Measurements from ENCODE around the gene VSX1. TPM values are rescaled to one million over a fixed set of nuclear protein-coding genes. Genes with fewer than 3 reads are reported as not detected.

The VSX1 gene
- total RNA-seq, 1 donor = not detected

DNA sequence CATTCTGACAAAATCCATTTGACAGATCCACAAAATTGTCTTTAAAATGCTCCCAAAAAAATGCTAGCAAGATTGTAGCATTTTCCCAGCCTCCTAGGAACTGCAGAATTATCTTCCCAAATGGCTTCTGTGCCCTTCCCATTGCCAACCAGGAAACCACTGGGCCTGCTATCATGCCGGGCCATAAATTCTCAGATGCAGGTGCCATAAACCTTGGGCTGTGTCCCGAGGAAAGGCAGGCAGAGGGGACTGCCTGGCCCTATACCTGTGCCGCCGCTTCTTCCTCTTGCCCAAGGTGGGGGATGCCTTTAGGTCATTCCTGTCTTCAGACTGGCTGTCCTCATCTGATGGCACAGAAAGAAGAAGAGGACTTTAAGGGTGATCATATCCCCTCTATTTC is 2.8 kb downstream of the VSX1 start:
- Histone ChIP-seq H3K27me3 (ENCODE audit: insufficient read depth, low read length) (peaks cover 98% of the 10 kb centered on the region), H3K4me1 (ENCODE audit: insufficient read depth, low read length) (peaks cover 11% of the 10 kb centered on the region), H3K79me2 (ENCODE audit: insufficient read depth, low read length) (no peaks in the 10 kb centered on the region), H4K20me1 (ENCODE audit: insufficient read depth, low read length) (no peaks in the 10 kb centered on the region), H3K4me2 (ENCODE audit: insufficient read depth, low read length) (no peak overlapping the region), H3K36me3 (ENCODE audit: insufficient read depth, low read length) (no peaks in the 10 kb centered on the region), H3K4me3 (ENCODE audit: insufficient read depth, low read length) (no peak overlapping the region), H3K27ac (ENCODE audit: low read depth, low read length) (no peak overlapping the region), H3K9me3 (ENCODE audit: low read depth, low read length) (no peaks in the 10 kb centered on the region), H2AFZ (ENCODE audit: low read length) (no peak overlapping the region)
- DNase-seq (ENCODE audit: insufficient read length, low spot score, missing footprints) = no peak
- TF ChIP-seq, protein P1, sequence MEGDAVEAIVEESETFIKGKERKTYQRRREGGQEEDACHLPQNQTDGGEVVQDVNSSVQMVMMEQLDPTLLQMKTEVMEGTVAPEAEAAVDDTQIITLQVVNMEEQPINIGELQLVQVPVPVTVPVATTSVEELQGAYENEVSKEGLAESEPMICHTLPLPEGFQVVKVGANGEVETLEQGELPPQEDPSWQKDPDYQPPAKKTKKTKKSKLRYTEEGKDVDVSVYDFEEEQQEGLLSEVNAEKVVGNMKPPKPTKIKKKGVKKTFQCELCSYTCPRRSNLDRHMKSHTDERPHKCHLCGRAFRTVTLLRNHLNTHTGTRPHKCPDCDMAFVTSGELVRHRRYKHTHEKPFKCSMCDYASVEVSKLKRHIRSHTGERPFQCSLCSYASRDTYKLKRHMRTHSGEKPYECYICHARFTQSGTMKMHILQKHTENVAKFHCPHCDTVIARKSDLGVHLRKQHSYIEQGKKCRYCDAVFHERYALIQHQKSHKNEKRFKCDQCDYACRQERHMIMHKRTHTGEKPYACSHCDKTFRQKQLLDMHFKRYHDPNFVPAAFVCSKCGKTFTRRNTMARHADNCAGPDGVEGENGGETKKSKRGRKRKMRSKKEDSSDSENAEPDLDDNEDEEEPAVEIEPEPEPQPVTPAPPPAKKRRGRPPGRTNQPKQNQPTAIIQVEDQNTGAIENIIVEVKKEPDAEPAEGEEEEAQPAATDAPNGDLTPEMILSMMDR (IDR thresholded peaks at IDR 0.05; ENCODE audit: extremely low read depth, low read depth, low read length) = no peak

DNA sequence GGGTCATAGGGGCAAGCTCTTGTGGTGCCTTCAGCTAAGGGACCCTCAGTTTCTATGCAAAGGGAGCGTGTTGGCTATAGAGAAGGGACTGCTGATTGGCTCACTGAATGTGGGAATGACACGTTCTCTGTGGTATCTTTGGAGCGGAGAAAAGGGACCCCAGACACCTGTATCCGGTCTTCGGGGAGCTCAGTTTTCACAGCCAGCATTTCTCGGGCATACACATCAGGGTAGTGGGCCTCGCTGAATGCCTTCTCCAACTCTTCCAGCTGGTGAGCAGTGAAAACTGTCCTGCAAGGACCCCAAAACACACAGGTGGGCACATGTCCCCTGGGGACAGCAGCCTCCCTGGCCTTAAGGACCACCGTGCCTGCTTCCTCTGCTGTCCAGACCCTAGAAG is 3.3 kb downstream of the VSX1 start:
- Histone ChIP-seq H3K4me1 (ENCODE audit: insufficient read depth, low read length) (peaks cover 11% of the 10 kb centered on the region), H3K4me2 (ENCODE audit: insufficient read depth, low read length) (no peak overlapping the region), H3K36me3 (ENCODE audit: insufficient read depth, low read length) (no peaks in the 10 kb centered on the region), H3K27me3 (ENCODE audit: insufficient read depth, low read length) (peaks cover 94% of the 10 kb centered on the region), H3K79me2 (ENCODE audit: insufficient read depth, low read length) (no peaks in the 10 kb centered on the region), H3K27ac (ENCODE audit: low read depth, low read length) (no peak overlapping the region), H3K4me3 (ENCODE audit: insufficient read depth, low read length) (no peak overlapping the region), H4K20me1 (ENCODE audit: insufficient read depth, low read length) (no peaks in the 10 kb centered on the region), H2AFZ (ENCODE audit: low read length) (no peak overlapping the region), H3K9me3 (ENCODE audit: low read depth, low read length) (no peaks in the 10 kb centered on the region)
- no peak for DNase-seq (ENCODE audit: insufficient read length, low spot score, missing footprints)
- TF ChIP-seq, protein P1 (IDR thresholded peaks at IDR 0.05; ENCODE audit: extremely low read depth, low read depth, low read length) = no peak

DNA sequence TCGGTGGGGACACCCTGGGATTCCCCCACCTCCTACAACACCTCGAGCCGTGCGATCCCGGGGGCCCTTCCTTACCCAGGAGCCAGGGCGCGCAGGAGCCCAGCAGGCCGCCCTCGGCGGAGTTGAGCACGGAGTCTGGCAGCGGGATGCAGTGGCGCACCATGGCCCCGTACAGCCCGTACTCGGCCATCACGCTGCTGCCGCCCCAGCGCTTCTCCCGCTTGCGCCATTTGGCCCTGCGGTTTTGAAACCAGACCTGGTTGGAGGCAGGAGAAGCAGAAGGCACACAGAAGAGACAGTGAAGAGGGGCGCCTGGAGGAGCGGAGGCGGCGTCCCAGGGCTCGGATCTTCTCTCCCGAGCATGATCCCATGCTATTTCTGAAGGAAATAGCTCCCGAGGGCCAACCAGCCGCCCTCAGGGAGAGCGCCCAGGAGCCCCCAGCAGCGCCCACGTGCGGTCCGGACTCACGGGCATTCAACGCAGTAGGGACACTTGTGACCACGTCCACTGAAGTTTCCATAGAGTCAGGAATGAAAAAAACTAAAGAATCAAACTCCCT is 4.3 kb downstream of the VSX1 start:
- TF ChIP-seq, protein P1 (IDR thresholded peaks at IDR 0.05; ENCODE audit: extremely low read depth, low read depth, low read length) = no peak
- Histone ChIP-seq H3K36me3 (ENCODE audit: insufficient read depth, low read length) (no peaks in the 10 kb centered on the region), H2AFZ (ENCODE audit: low read length) (peak overlapping the region; percentile 29), H3K27ac (ENCODE audit: low read depth, low read length) (no peak overlapping the region), H3K4me1 (ENCODE audit: insufficient read depth, low read length) (peaks cover 11% of the 10 kb centered on the region), H3K9me3 (ENCODE audit: low read depth, low read length) (no peaks in the 10 kb centered on the region), H3K79me2 (ENCODE audit: insufficient read depth, low read length) (no peaks in the 10 kb centered on the region), H4K20me1 (ENCODE audit: insufficient read depth, low read length) (no peaks in the 10 kb centered on the region), H3K4me3 (ENCODE audit: insufficient read depth, low read length) (peak overlapping the region; percentile 55), H3K4me2 (ENCODE audit: insufficient read depth, low read length) (peak overlapping the region; percentile 65), H3K27me3 (ENCODE audit: insufficient read depth, low read length) (peaks cover 93% of the 10 kb centered on the region)
- no peak for DNase-seq (ENCODE audit: insufficient read length, low spot score, missing footprints)

DNA sequence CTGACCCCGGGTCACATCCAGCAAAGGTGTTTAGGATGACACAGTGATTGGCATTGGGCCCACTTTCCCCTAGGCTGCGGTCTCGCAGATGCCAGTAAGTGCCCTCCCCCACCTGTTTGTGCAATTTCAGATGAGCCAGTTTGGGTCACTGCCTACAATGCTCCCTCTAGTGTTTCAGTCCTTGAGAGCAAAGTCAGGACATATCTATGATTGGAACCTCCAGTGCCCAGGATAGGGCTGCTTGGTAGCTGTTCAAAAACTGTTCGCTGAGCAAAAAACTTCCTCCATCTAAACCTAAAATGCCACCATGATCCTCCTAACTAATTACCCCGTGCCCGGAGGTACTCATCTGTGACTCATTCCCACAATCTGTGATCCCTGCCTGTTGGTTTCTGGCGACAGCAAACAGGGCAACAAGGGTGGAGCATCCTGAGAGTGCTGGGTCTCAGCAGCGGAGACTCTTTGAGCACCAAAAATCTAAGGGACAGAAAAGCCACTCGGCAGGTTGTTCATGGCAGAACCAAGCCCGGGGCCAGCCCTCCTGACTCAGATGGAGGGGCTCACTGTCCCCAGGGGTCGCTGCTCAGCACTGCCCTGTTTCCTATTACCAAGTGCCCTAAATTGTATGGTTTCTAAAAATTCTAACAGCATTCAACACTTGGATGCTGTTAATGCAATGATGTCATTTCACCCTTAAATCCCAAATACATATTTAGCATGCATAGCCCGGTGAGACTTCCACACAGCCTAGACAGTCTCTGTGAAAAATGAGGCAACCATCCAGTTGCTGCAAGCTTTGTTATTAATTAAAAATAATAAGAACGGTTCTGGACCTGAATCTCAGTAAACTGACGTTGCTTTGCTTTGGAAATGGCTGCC is 5.0 kb downstream of the VSX1 start:
- Histone ChIP-seq H3K4me3 (ENCODE audit: insufficient read depth, low read length) (peak overlapping the region; percentile 55), H3K9me3 (ENCODE audit: low read depth, low read length) (no peaks in the 10 kb centered on the region), H3K79me2 (ENCODE audit: insufficient read depth, low read length) (no peaks in the 10 kb centered on the region), H4K20me1 (ENCODE audit: insufficient read depth, low read length) (no peaks in the 10 kb centered on the region), H3K4me2 (ENCODE audit: insufficient read depth, low read length) (peak overlapping the region; percentile 65), H3K27ac (ENCODE audit: low read depth, low read length) (no peak overlapping the region), H3K36me3 (ENCODE audit: insufficient read depth, low read length) (no peaks in the 10 kb centered on the region), H3K27me3 (ENCODE audit: insufficient read depth, low read length) (peaks cover 93% of the 10 kb centered on the region), H3K4me1 (ENCODE audit: insufficient read depth, low read length) (peaks cover 11% of the 10 kb centered on the region), H2AFZ (ENCODE audit: low read length) (no peak overlapping the region)
- TF ChIP-seq, protein P1 (IDR thresholded peaks at IDR 0.05; ENCODE audit: extremely low read depth, low read depth, low read length) = no peak
- DNase-seq (ENCODE audit: insufficient read length, low spot score, missing footprints) = peak; percentile 83
